GM21423 (cell line): ENCODE results near the gene RPS14.
A peak's percentile ranks its signal among the peaks of the same experiment; 100 is the strongest.
"Not testable (repeated sequence)": the region's sequence is repeated elsewhere in the genome, so short reads cannot be mapped to it uniquely, and the experiment has no call there.

Source experiments
- ATAC-seq: cut with Tn5 transposase; IDR thresholded peaks from one replicate; pipeline ENCODE4 v1.9.1; 2021; ENCODE audit warnings: mild to moderate bottlenecking, moderate library complexity; ENCODE audit not compliant: unreplicated experiment

Gene RPS14

DNA sequence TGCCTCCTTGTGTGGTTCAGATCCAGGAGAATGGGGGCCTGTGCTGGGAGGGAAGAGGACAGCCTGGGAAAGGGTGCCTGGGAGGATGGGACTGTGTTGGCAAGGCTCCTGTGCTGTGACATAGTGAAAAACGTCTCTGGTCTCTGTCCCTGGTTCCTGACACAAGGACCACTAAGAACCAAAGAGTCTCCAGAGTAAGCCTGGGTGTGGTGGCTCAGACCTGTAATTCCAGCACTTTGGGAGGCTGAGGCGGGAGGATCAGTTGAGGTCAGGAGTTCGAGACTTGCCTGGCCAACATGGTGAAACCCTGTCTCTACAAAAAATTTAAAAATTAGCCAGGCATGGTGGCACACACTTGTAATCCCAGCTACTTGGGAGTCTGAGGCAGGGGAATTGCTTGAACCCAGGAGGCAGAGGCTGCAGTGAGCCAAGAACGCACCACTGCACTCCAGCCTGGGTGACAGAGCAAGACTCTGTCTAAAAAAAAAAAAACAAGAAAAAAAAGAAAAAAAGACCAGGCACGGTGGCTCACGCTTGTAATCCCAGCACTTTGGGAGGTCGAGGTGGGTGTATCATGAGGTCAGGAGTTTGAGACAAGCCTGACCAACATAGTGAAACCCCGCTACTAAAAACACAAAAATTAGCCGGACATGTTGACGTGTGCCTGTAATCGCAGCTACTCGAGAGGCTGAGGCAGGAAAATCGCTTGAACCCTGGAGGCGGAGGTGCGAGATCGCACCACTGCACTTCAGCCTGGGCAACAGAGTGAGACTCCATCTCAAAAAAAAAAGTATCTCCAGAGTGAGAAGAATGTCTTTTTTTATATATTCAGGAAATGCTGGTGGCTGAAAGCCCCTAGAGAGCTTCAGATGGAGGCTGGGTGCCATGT lies 35.4 kb downstream of the RPS14 start:
- not testable (repeated sequence) for ATAC-seq

DNA sequence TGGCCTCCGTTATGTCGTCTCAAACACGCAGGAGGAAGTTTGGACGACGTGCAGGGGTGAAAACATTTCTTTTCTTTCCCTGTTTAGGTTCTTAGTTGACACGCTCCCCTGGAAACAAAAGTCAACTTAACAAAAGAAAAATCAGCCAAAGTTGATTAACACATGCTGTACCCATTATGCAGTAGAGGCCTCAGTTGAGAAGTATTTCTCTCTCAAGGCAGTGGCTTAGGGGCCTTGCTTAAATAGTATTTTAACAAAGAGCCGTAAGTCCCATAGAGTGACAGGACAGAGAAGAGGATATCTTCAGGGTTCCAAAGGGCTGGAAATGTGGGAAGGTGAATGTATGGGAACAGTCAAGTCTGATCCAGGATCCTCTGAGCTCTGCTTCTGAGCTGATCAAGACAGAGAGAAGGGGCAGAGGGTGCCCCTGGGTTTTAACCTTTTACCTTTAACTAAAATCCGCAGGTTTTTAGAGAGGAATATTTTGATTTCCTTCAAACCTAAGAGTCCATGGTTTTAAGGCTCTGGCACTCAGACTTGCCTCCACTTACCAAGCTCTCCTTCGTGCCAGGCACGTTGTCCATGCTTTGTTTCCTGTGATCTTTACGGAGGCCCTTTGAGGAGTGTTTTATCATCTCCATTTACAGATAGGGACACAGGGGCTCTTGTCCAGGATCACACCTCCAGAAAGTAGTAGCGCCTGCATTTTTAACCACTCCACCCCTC lies 36.2 kb downstream of the RPS14 start:
- ATAC-seq: no peak

- peak; percentile 81 for ATAC-seq
Observed at GRCh38 chr5:150412319-150413175, 37.0 kb downstream of the RPS14 start, which contains the start of gene CD74. TSS of gene CD74 (minus strand) at chr5:150412910. CDS start at chr5:150412749, 161 bp downstream.

GRCh38 chr5:150411245-150411979 lies 38.1 kb downstream of the RPS14 start:
- ATAC-seq: peak; percentile 17

DNA sequence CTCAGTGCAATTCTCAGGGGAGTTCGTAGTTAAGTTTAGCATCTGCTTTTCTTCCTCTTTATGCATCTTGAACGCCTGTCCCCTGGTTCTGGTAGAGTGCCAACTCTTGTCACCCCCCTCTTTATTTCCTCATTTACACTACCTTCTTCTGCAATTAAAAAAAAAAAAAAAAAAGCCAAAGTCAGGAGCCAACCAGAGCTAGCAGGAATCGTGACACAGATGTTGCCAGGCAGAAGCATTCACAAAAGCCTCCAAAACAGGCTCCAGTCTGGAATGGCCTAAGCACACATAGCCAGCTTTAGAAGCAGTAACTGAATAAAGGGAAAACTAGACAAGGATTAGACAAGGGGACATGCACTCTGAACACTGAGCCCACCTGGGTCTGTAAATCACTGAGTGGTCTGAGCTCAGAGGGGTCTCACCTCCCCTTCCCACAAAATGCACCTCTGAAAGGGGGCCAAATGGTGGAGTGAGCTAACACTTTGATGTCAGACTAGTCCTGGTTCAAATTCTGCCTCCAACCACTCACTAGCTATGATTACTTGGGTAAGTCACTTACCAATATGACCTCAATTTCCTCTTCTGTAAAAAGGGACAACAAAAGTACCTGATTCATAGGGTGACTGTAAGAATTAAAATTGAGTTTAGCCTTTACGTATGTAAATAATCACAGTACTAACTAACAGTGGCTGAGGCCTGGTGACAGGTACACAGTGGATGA lies 38.9 kb downstream of the RPS14 start:
- ATAC-seq: no peak

GRCh38 chr5:150409638-150410523 lies 39.7 kb downstream of the RPS14 start:
- peak; percentile 25 for ATAC-seq

- no peak for ATAC-seq
Observed at GRCh38 chr5:150408231-150408943, 41.2 kb downstream of the RPS14 start.

GRCh38 chr5:150407096-150407720 lies 42.3 kb downstream of the RPS14 start:
- no peak for ATAC-seq

- ATAC-seq: no peak
Observed at GRCh38 chr5:150406723-150407095, 42.8 kb downstream of the RPS14 start.

GRCh38 chr5:150406103-150406722 lies 43.3 kb downstream of the RPS14 start:
- ATAC-seq: no peak

DNA sequence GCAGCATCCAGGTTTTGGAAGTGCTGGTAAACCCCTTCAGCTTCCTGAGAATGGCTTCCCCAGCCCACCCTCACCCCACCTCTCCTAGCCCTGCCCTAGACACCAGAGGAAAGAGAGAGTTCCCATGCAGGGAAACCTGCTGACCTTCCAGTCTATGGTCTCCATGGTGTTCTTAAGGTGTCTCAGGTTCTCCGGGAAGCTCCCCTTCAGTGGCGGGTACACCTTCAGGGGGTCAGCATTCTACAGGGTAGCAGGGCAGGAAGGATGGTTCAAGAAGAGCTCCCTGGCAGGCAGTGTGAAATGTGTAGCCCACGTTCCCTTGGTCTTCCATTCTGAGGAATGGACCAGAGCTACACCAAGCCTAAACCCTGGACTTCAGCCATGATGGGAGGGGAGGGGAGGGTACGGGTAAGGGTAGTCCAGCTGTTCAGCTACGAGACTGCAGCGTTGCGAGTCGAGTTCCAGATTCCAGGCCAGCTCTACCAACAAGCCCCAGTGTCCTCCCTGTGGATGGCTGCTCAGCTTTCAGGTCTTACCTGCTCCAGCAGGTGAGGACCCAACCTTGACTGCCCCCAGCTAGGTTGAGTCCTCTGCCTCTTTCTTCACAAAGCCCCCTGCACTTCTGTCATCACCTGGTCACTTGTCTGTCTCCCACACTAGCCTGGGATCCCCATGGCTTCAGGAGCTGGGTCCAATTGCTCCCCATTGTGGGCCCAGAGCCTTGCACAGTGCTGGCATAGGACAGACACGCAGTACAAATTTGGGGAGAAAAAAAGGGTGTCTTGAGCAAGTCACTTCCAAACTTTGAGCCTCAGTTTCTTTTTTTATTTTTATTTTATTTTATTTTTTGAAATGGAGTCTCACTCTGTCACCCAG lies 44.4 kb downstream of the RPS14 start:
- ATAC-seq: no peak

- ATAC-seq: no peak
Observed at GRCh38 chr5:150404535-150404934, 45.0 kb downstream of the RPS14 start.

DNA sequence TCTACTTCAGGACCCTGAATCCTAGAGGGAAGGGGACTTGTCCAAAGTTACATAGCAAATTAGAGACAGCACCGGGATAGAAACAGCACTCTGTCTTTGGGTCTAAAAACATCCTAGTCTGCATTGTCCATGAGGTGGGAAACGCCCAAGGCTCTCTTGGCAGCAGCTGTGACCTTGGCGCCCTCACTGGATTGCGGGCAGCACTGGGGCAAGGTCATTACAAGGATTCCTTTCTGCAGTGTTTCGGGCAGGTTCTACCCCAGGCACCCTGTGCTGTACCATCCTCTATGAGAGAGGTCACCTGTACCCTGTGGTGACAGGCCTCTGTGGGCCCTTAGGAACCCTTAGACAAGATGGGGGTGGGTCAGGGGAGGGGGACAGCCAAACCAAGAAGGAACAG lies 45.4 kb downstream of the RPS14 start:
- no peak for ATAC-seq

GRCh38 chr5:150402901-150403342 lies 46.6 kb downstream of the RPS14 start:
- no peak for ATAC-seq

DNA sequence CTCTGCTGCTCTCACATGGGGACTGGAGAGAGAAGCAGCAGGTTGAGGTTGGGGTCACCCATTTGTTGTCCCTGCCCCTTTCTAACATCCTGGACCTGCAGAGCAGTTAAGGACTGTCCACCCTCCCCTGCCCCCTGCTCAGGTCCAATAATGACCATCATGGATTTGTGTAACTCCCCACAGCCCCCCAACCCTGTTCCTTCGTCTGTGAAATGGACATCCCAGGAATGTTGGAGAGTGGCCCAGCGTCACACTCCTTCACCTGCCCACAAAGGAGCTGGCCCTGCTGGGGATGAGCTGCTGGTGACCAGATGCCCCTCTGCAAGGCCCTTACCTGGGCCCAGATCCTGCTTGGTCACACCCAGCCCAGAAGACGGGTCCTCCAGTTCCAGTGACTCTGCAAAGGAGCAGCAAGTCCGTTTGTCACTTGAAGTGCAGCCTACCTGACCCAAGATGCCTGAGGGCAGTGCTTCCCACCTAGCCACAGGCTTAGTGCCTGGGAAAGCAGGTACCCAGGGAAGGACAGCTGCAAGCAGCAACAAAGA lies 47.2 kb downstream of the RPS14 start:
- no peak for ATAC-seq
